MCF 10A (cell line): ENCODE results near the gene FARP1. TPM values are rescaled to one million over a fixed set of nuclear protein-coding genes. Genes with fewer than 3 reads are reported as not detected.

Experiments
- BruUV-seq: library from RNA; stranded (reverse); fragments of 400-500 nt; replicated peaks from 2 replicates; lab custom pipeline; 2021; lab: Mats Ljungman, UMichigan
- CTCF ChIA-PET: fragments of 300-600 bp; sonication (Branson Sonifier 250); formaldehyde crosslinking; extraction: SDS; loops from one replicate; lab custom pipeline; 2021; ENCODE audit warnings: antibody characterized with exemption, inconsistent platforms; lab: Yijun Ruan, JAX
- POLR2A ChIA-PET: fragments of 300-600, 350-650 bp; sonication (Branson Sonifier 250); formaldehyde crosslinking; extraction: SDS; loops from one replicate; lab custom pipeline; 2020; ENCODE audit warnings: antibody characterized with exemption, inconsistent platforms; lab: Yijun Ruan, JAX
- DNase-seq: peaks from one replicate; pipeline ENCODE4 v3.0.0-alpha.2; 2018; ENCODE audit not compliant: unreplicated experiment
- H3K27ac Mint-ChIP-seq: one replicate; pipeline ENCODE4 v1.8.0; 2022; ENCODE audit warnings: mild to moderate bottlenecking, low read depth, mixed read lengths; ENCODE audit not compliant: unreplicated experiment
- H3K27me3 Mint-ChIP-seq: one replicate; pipeline ENCODE4 v1.8.0; 2022; ENCODE audit warnings: mixed read lengths; ENCODE audit not compliant: insufficient read depth, unreplicated experiment
- H3K36me3 Mint-ChIP-seq: one replicate; pipeline ENCODE4 v1.8.0; 2022; ENCODE audit warnings: mild to moderate bottlenecking, moderate library complexity, mixed read lengths; ENCODE audit not compliant: insufficient read depth, unreplicated experiment
- H3K4me1 Mint-ChIP-seq: one replicate; pipeline ENCODE4 v1.8.0; 2022; ENCODE audit warnings: mixed read lengths; ENCODE audit not compliant: insufficient read depth, unreplicated experiment
- H3K4me3 Mint-ChIP-seq: one replicate; pipeline ENCODE4 v1.8.0; 2022; ENCODE audit warnings: mild to moderate bottlenecking, moderate library complexity, mixed read lengths; ENCODE audit not compliant: unreplicated experiment
- H3K9me3 Mint-ChIP-seq: one replicate; pipeline ENCODE4 v1.8.0; 2022; ENCODE audit warnings: mixed read lengths; ENCODE audit not compliant: unreplicated experiment
- CTCF ChIP-seq: fragments of 200-600 bp; IDR thresholded peaks from one replicate; pipeline ENCODE4 v1.8.0; 2022; ENCODE audit warnings: antibody characterized with exemption, mild to moderate bottlenecking; ENCODE audit not compliant: unreplicated experiment
- intact Hi-C: fragments of 100-400 bp; cut with micrococcal nuclease; formaldehyde crosslinking; loops from 2 replicates; pipeline ENCODE4 v1.14.1; 2022
- total RNA-seq: library from RNA; stranded (reverse); gene quantifications from 2 replicates; pipeline ENCODE4 v1.2.3, GENCODE V29; 2022

The FARP1 gene
- total RNA-seq, 1 experiment from 2014 or later: 30.1 TPM

GRCh38 chr13:98436233-98436910 is 293.5 kb downstream of the FARP1 start:
- H3K27ac Mint-ChIP-seq: no peak overlapping the region
- H3K9me3 Mint-ChIP-seq: no peaks in the 10 kb centered on the region
- no peaks in the 10 kb centered on the region for H3K27me3 Mint-ChIP-seq
- intact Hi-C loops: no loop called here
- ChIA-PET POLR2A (no interaction called here), CTCF (interaction anchor here (0.6 to 1.9 kb wide), 5 partner anchors 9 to 581 kb away, joined by 3 to 8 read pairs (median 4); no protein-coding TSS in a partner anchor)
- no TSS peak for BruUV-seq
- no peak overlapping the region for H3K4me3 Mint-ChIP-seq
- DNase-seq: no peak
- no peaks in the 10 kb centered on the region for H3K36me3 Mint-ChIP-seq
- H3K4me1 Mint-ChIP-seq: no peaks in the 10 kb centered on the region
- no peak for TF ChIP-seq CTCF

- no peak for DNase-seq
- Mint-ChIP-seq H3K4me1 (peaks cover 4% of the 10 kb centered on the region), H3K36me3 (no peaks in the 10 kb centered on the region), H3K9me3 (no peaks in the 10 kb centered on the region), H3K4me3 (no peak overlapping the region), H3K27ac (no peak overlapping the region), H3K27me3 (no peaks in the 10 kb centered on the region)
- no peak for TF ChIP-seq CTCF
- ChIA-PET CTCF (interaction anchor here (0.6 to 1.5 kb wide), 4 partner anchors 9 to 405 kb away, joined by 3 to 8 read pairs (median 3); no protein-coding TSS in a partner anchor), POLR2A (no interaction called here)
- no TSS peak for BruUV-seq
- intact Hi-C loops: no loop called here
Observed at GRCh38 chr13:98438246-98439125, 295.6 kb downstream of the FARP1 start.

- intact Hi-C loops: no loop called here
- no peak overlapping the region for H3K4me3 Mint-ChIP-seq
- H3K27me3 Mint-ChIP-seq: no peaks in the 10 kb centered on the region
- H3K4me1 Mint-ChIP-seq: peaks cover 12% of the 10 kb centered on the region
- BruUV-seq: no TSS peak
- H3K9me3 Mint-ChIP-seq: no peaks in the 10 kb centered on the region
- H3K27ac Mint-ChIP-seq: no peak overlapping the region
- ChIA-PET CTCF (interaction anchor here (0.6 to 1.5 kb wide), 4 partner anchors 9 to 404 kb away, joined by 3 to 8 read pairs (median 3); no protein-coding TSS in a partner anchor), POLR2A (no interaction called here)
- no peak for TF ChIP-seq CTCF
- DNase-seq: no peak
- peaks cover 4% of the 10 kb centered on the region for H3K36me3 Mint-ChIP-seq
Observed at GRCh38 chr13:98439126-98439828, 296.4 kb downstream of the FARP1 start.
